Endothelial cell of umbilical vein (primary cell): ENCODE data around the gene L3MBTL4. TPM values are rescaled to one million over a fixed set of nuclear protein-coding genes. Genes with fewer than 3 reads are reported as not detected.

Experiments
- BruUV-seq: library from RNA; stranded (reverse); fragments of 400-500 nt; replicated peaks from 2 replicates; lab custom pipeline; 2021; lab: Mats Ljungman, UMichigan
- CTCF ChIA-PET: fragments of 300-600, 350-600 bp; sonication (Branson Sonifier 250); formaldehyde crosslinking; loops from one replicate; lab custom pipeline; 2021; ENCODE audit warnings: antibody characterized with exemption, inconsistent platforms; lab: Charles Lee
- POLR2A ChIA-PET: fragments of 300-600, 350-600 bp; sonication (Branson Sonifier 250); formaldehyde crosslinking; loops from one replicate; lab custom pipeline; 2021; ENCODE audit warnings: antibody characterized with exemption, inconsistent platforms; lab: Charles Lee
- DNase-seq: peaks from one replicate; pipeline ENCODE4 v3.0.0-alpha.2; 2011; ENCODE audit warnings: low read depth, low spot score
- FAIRE-seq: peaks from 2 replicates; lab custom pipeline; 2011; peaks lifted over from hg19 to GRCh38; lab: Jason Lieb, UNC
- H2AFZ ChIP-seq: 2 replicates; pipeline ENCODE4 v1.6.0; 2012; ENCODE audit warnings: low read depth, low read length, control low read depth, inconsistent platforms
- H3K27ac ChIP-seq: 2 replicates; pipeline ENCODE4 v1.5.1; 2011; ENCODE audit warnings: low read depth, mild to moderate bottlenecking, control low read depth, low read length, moderate library complexity; ENCODE audit not compliant: insufficient read depth
- H3K27me3 ChIP-seq, 2 experiments: 2 replicates each; pipeline versions ENCODE4 v1.6.0 to v1.6.1; 2011; ENCODE audit warnings: low read length in 2 of 2, mixed read lengths in 1 of 2; ENCODE audit not compliant: control insufficient read depth in 2 of 2, insufficient read depth in 2 of 2
- H3K36me3 ChIP-seq, 2 experiments: 2 replicates in 1 of 2; 3 replicates in 1 of 2; pipeline ENCODE4 v1.5.1; 2011; ENCODE audit warnings: low read length in 2 of 2, mild to moderate bottlenecking in 1 of 2, moderate library complexity in 1 of 2; ENCODE audit not compliant: control insufficient read depth in 2 of 2, insufficient read depth in 2 of 2; ENCODE audit errors: extremely low read depth in 1 of 2
- H3K4me1 ChIP-seq: 3 replicates; pipeline ENCODE4 v1.5.1; 2011; ENCODE audit warnings: mild to moderate bottlenecking, low read length; ENCODE audit not compliant: control insufficient read depth, insufficient read depth; ENCODE audit errors: extremely low read depth
- H3K4me2 ChIP-seq: 2 replicates; pipeline ENCODE4 v1.6.1; 2011; ENCODE audit warnings: low read length, control low read depth, mixed read lengths; ENCODE audit not compliant: insufficient read depth
- H3K4me3 ChIP-seq, 3 experiments: fragments of 200-600 bp in 1 of 3; sonication (generic), shearing (Covaris generic) in 1 of 3; replicated peaks in 1 of 3; 2 replicates each; pipeline ENCODE4 v1.5.1; 2011 to 2016; ENCODE audit warnings: control low read depth in 3 of 3, low read length in 3 of 3, mild to moderate bottlenecking in 2 of 3, inconsistent platforms in 1 of 3, low read depth in 1 of 3, moderate library complexity in 1 of 3; ENCODE audit not compliant: insufficient read depth in 1 of 3
- H3K79me2 ChIP-seq: 2 replicates; pipeline ENCODE4 v1.6.0; 2012; ENCODE audit warnings: low read length, inconsistent platforms; ENCODE audit not compliant: control insufficient read depth, insufficient read depth
- H3K9ac ChIP-seq: replicated peaks from 2 replicates; pipeline ENCODE3; 2011; ENCODE audit warnings: low read length, control low read depth; ENCODE audit not compliant: insufficient read depth; ENCODE audit errors: extremely low read depth
- H3K9me1 ChIP-seq: replicated peaks from 3 replicates; pipeline ENCODE4 v1.6.0; 2011; ENCODE audit warnings: mild to moderate bottlenecking, low read length; ENCODE audit not compliant: control insufficient read depth, insufficient read depth; ENCODE audit errors: extremely low read depth
- H3K9me3 ChIP-seq: replicated peaks from 2 replicates; pipeline ENCODE4 v1.5.1; 2012; ENCODE audit warnings: low read length, inconsistent platforms; ENCODE audit not compliant: control insufficient read depth, insufficient read depth
- H4K20me1 ChIP-seq: replicated peaks from 2 replicates; pipeline ENCODE3; 2011; ENCODE audit warnings: mild to moderate bottlenecking, low read length; ENCODE audit not compliant: control insufficient read depth, insufficient read depth; ENCODE audit errors: extremely low read depth
- CTCF ChIP-seq, 2 donors: IDR thresholded peaks; 1 replicate in 1 of 2; 2 replicates in 1 of 2; pipeline ENCODE4 v1.5.1; 2011; ENCODE audit warnings: low read length in 2 of 2, mild to moderate bottlenecking in 2 of 2, moderate library complexity in 2 of 2, control low read depth in 1 of 2, inconsistent platforms in 1 of 2, low read depth in 1 of 2; ENCODE audit not compliant: insufficient read depth in 1 of 2; ENCODE audit errors: extremely low read depth in 1 of 2
- EZH2 ChIP-seq: IDR thresholded peaks from 2 replicates; pipeline ENCODE4 v1.6.1; 2012; ENCODE audit warnings: borderline replicate concordance, low read depth, mild to moderate bottlenecking, moderate library complexity, low read length, inconsistent platforms; ENCODE audit not compliant: severe bottlenecking
- FOS ChIP-seq: IDR thresholded peaks from 2 replicates; pipeline ENCODE4 v1.6.1; 2011; ENCODE audit warnings: mild to moderate bottlenecking, low read length, moderate library complexity, borderline replicate concordance; ENCODE audit not compliant: insufficient read depth
- GATA2 ChIP-seq: IDR thresholded peaks from 2 replicates; pipeline ENCODE4 v1.7.0; 2011; ENCODE audit warnings: low read depth, mild to moderate bottlenecking, moderate library complexity, mixed read lengths, low read length; ENCODE audit not compliant: insufficient read length, insufficient read depth
- JUN ChIP-seq: IDR thresholded peaks from 2 replicates; pipeline ENCODE4 v1.6.1; 2011; ENCODE audit warnings: borderline replicate concordance, low read depth; ENCODE audit not compliant: insufficient read length, insufficient read depth
- MAX ChIP-seq: IDR thresholded peaks from 2 replicates; pipeline ENCODE4 v1.6.1; 2011; ENCODE audit not compliant: insufficient read depth, insufficient read length
- POLR2A ChIP-seq: IDR thresholded peaks from 2 replicates; pipeline ENCODE4 v1.6.1; 2012; ENCODE audit warnings: low read depth, mild to moderate bottlenecking, control low read depth, low read length
- POLR2AphosphoS5 ChIP-seq: IDR thresholded peaks from 2 replicates; pipeline ENCODE4 v1.6.1; 2012; ENCODE audit warnings: low read depth, mild to moderate bottlenecking, control low read depth, low read length, moderate library complexity; ENCODE audit not compliant: insufficient read depth
- dilution Hi-C: fragments of 300-500 bp; cut with MboI; formaldehyde crosslinking; loops from one replicate; pipeline ENCODE4 v1.15.0; 2019; ENCODE audit warnings: low sequenced_read_pairs; ENCODE audit not compliant: extremely low pct_ligation_motif_present
- intact Hi-C: fragments of 100-400 bp; cut with micrococcal nuclease; formaldehyde crosslinking; loops from one replicate; pipeline ENCODE4 v1.10.0; 2022
- polyA plus RNA-seq, 4 experiments: library from polyadenylated mRNA; depleted of rRNA in 3 of 4; stranded (reverse) in 3 of 4; unstranded in 1 of 4; fragments of >200 nt; gene quantifications; 2 replicates each; pipeline versions ENCODE4 v1.2.1 to v1.2.3, GENCODE V29; 2011 to 2012; ENCODE audit warnings: missing spikeins in 1 of 4
- total RNA-seq: library from RNA; stranded (reverse); gene quantifications from 2 replicates; pipeline ENCODE4 v1.2.3, GENCODE V29; 2021

Gene L3MBTL4
- total and polyA plus RNA-seq, 2 donors (not counting 3 experiments of a cell fraction or from before 2014, with no cell fraction given) = 0.80 TPM; not detected in 1

- TF ChIP-seq FOS (no peak), POLR2A (no peak), EZH2 (no peak), JUN (no peak), POLR2AphosphoS5 (no peak), MAX (no peak), CTCF (IDR thresholded peaks at IDR 0.05; ENCODE audit: extremely low read depth in 1 of 2, insufficient read depth in 1 of 2, low read depth in 1 of 2, low read length in 2 of 2) (no peak), GATA2 (no peak)
- dilution Hi-C loops = no loop called here
- no peaks in the 10 kb centered on the region for H3K79me2 ChIP-seq
- H3K4me1 ChIP-seq = no peaks in the 10 kb centered on the region
- H4K20me1 ChIP-seq = no peaks in the 10 kb centered on the region
- no peak for FAIRE-seq
- intact Hi-C loops = no loop called here
- no peaks in the 10 kb centered on the region for H3K36me3 ChIP-seq
- H3K9me1 ChIP-seq = no peaks in the 10 kb centered on the region
- H3K9me3 ChIP-seq = no peaks in the 10 kb centered on the region
- no peaks in the 10 kb centered on the region for H3K27me3 ChIP-seq
- ChIA-PET CTCF (no interaction called here), POLR2A (no interaction called here)
- no TSS peak for BruUV-seq
- DNase-seq = no peak
- H3K4me2 ChIP-seq = no peak overlapping the region
- no peak overlapping the region for H3K4me3 ChIP-seq
- H3K9ac ChIP-seq = no peak overlapping the region
- H3K27ac ChIP-seq = no peak overlapping the region
- H2AFZ ChIP-seq = no peak overlapping the region
Measured at GRCh38 chr18:6203791-6204190, 210.9 kb downstream of the L3MBTL4 start.
